ENCODE measurements around the gene LHX4. TPM values are rescaled to one million over a fixed set of nuclear protein-coding genes. Genes with fewer than 3 reads are reported as not detected.

Gene LHX4
- total RNA-seq, 1 donor from 2014 or later = not detected

DNA sequence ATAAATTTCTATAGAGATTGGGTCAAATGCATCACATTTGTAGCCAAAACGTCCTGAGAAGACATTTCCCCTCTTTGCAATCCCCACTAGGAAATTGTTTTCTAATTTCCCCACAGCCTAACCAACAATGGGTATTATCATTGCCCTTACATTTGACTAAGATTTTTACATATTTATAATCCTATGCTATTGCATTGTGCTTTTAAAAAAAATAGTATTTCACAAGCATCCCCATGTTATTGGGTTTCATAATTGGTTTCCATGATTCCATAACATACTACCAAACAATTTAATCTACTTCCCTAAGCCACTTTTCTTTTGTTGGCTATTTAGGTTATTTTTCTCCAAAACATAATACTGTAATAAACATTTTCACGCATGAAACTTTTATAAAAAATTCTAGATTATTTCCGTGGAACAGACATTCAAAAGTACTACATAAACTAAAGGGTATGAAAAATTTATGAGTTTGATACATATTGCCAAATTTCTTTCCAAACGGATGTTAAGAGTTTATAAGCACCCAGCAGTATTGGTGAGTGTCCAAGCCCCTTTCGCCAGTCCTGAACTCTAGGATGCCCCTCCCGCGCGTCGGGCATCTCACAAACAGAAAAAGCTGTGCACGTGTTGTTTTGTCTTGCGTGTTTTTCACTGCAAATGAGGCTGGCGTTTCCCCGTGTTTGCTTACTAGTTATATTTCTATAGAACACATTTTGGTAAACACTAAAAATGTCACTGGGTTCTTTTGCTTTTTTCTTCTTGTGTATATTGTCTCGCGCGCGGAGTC is 2.0 kb upstream of the LHX4 start:
- Mint-ChIP-seq H3K9me3 (no peaks in the 10 kb centered on the region), H3K4me3 (peak overlapping the region; percentile 79)

DNA sequence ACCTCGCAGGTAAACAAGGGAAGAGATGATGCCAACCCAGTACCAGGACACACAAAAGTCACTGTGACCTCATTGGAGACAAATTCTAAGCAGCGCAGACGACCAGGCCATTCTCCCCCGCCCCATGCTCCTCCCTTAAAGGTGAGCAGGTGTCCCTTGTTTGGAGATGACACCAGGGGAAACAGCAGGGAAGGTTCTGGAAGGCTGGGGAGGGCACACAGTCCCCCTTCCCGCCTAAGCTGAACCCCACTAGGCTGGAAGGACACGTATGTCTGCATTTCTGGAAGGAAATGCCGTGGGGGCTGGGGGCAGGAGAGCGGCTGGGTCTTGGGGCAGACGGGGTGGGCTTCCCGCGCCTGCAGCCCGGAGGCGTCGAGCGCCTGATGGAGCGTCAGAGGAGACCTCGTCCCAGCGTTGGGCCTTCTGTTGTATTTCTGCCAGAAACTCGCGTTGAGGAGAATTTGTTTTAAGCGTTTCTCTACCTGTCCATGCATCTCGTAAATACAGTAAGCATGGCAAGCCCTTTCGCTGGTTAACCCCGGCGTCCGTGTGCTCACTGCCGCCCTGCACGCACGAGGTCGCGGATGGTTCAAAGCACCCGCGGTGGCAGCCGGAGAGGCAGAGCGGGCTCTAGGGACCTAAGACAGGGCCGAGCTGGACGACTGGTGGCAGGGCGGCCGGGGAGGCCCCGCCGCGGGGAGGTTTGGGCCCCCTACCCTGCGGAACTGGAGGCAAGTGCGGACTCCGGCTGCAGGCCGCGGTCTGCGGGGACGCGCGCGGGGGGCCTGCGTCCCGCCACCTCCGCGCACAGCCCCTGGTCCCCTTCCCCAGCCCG is 1.2 kb upstream of the LHX4 start:
- intact Hi-C loops (cut with micrococcal nuclease) = no loop called here
- Mint-ChIP-seq H3K4me3 (peak overlapping the region; percentile 79), H3K36me3 (ENCODE audit: low read depth) (no peaks in the 10 kb centered on the region), H3K9me3 (no peaks in the 10 kb centered on the region), H3K4me1 (peaks cover 15% of the 10 kb centered on the region), H3K27me3 (peaks cover 75% of the 10 kb centered on the region), H3K27ac (peak overlapping the region; percentile 41)
- DNase-seq = peak; percentile 72

More for the DNA sequence above, 2.0 kb upstream of the LHX4 start:
- intact Hi-C loops (cut with micrococcal nuclease) = no loop called here
- H3K27me3 Mint-ChIP-seq = peaks cover 73% of the 10 kb centered on the region
- no peak for DNase-seq
- no peaks in the 10 kb centered on the region for H3K36me3 Mint-ChIP-seq (ENCODE audit: low read depth)
- H3K4me1 Mint-ChIP-seq = peaks cover 13% of the 10 kb centered on the region
- H3K27ac Mint-ChIP-seq = peak overlapping the region; percentile 41

GRCh38 chr1:180230416-180230790 is 339 bp downstream of the LHX4 start:
- DNase-seq = peak; percentile 70
- Mint-ChIP-seq H3K4me3 (peak overlapping the region; percentile 71), H3K27me3 (peaks cover 75% of the 10 kb centered on the region), H3K36me3 (ENCODE audit: low read depth) (no peaks in the 10 kb centered on the region), H3K9me3 (no peaks in the 10 kb centered on the region), H3K27ac (no peak overlapping the region), H3K4me1 (peaks cover 20% of the 10 kb centered on the region)
- intact Hi-C loops (cut with micrococcal nuclease) = loop anchor here (5.0 to 10.0 kb wide), 2 partner anchors 488 to 1254 kb away; partner anchors contain the start of genes CACNA1E and FAM163A

GRCh38 chr1:180230791-180231505 is 884 bp downstream of the LHX4 start:
- H3K27me3 Mint-ChIP-seq = peaks cover 76% of the 10 kb centered on the region
- H3K9me3 Mint-ChIP-seq = no peaks in the 10 kb centered on the region
- peak overlapping the region; percentile 71 for H3K4me3 Mint-ChIP-seq
- intact Hi-C loops (cut with micrococcal nuclease) = loop anchor here (5.0 to 10.0 kb wide), 2 partner anchors 489 to 1254 kb away; partner anchors contain the start of genes CACNA1E and FAM163A
- H3K4me1 Mint-ChIP-seq = peaks cover 23% of the 10 kb centered on the region
- no peak overlapping the region for H3K27ac Mint-ChIP-seq
- no peaks in the 10 kb centered on the region for H3K36me3 Mint-ChIP-seq (ENCODE audit: low read depth)
- DNase-seq = peak; percentile 67

DNA sequence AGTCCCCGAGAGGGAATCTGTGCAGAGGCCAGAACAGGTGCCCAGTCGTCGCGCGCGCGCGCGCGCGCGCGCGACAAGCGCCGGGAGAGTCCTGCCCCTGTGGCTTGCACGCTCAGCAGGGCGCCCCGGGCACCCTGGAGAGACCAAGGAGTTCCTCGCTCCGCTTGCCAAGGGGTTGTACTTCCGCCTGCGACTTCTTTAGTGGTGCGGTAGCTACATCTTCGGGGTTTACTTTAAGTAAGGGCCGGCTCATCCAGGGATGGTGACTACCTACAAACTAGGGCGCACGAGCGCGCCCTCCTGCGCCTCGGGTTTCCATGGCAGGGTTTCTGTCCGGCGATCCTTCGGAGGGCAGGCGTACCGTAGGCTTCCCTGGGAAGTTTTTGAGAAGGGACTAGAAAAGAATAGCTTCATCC is 1.4 kb downstream of the LHX4 start:
- Mint-ChIP-seq H3K4me3 (peak overlapping the region; percentile 71), H3K27ac (peak overlapping the region; percentile 20), H3K9me3 (no peaks in the 10 kb centered on the region), H3K27me3 (peaks cover 78% of the 10 kb centered on the region), H3K4me1 (peaks cover 26% of the 10 kb centered on the region), H3K36me3 (ENCODE audit: low read depth) (no peaks in the 10 kb centered on the region)
- intact Hi-C loops (cut with micrococcal nuclease) = loop anchor here (5.0 to 10.0 kb wide), 2 partner anchors 489 to 1253 kb away; partner anchors contain the start of genes CACNA1E and FAM163A
- DNase-seq = peak; percentile 71

GRCh38 chr1:180231936-180232335 is 1.9 kb downstream of the LHX4 start:
- Mint-ChIP-seq H3K27me3 (peaks cover 78% of the 10 kb centered on the region), H3K36me3 (ENCODE audit: low read depth) (no peaks in the 10 kb centered on the region), H3K9me3 (no peaks in the 10 kb centered on the region), H3K27ac (peak overlapping the region; percentile 20), H3K4me1 (peaks cover 27% of the 10 kb centered on the region), H3K4me3 (peak overlapping the region; percentile 71)
- DNase-seq = no peak
- intact Hi-C loops (cut with micrococcal nuclease) = loop anchor here (5.0 to 10.0 kb wide), 2 partner anchors 490 to 1253 kb away; partner anchors contain the start of genes CACNA1E and FAM163A

DNA sequence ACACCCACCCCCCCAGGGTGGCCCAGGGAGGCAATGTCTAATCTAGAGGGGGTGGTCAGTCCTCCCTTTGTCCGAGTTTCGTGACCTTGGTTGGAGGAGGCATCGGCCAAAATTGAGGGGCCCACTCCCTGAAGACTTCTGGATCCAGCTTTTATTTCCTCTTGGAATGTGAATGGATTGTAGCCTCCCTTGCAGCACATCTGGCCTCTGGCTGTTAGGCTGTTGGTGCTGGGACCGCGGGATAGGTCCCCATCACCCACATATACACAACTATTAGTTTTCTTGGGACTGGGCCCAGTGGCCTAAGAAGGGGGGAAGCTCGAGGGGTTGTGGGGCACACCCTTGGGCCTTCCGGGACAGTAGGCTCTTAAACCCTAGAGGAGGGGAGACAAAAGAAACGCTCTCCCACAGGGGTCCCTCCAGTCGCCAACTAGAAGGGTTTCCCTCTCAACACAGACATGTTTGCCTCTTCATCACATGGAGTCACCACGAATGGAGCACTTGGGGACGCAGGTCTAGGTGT is 2.5 kb downstream of the LHX4 start:
- H3K27ac Mint-ChIP-seq = no peak overlapping the region
- H3K9me3 Mint-ChIP-seq = no peaks in the 10 kb centered on the region
- intact Hi-C loops (cut with micrococcal nuclease) = loop anchor here (5.0 to 10.0 kb wide), 2 partner anchors 490 to 1252 kb away; partner anchors contain the start of genes CACNA1E and FAM163A
- peaks cover 81% of the 10 kb centered on the region for H3K27me3 Mint-ChIP-seq
- no peaks in the 10 kb centered on the region for H3K36me3 Mint-ChIP-seq (ENCODE audit: low read depth)
- H3K4me1 Mint-ChIP-seq = peaks cover 27% of the 10 kb centered on the region
- DNase-seq = no peak
- H3K4me3 Mint-ChIP-seq = no peak overlapping the region

DNA sequence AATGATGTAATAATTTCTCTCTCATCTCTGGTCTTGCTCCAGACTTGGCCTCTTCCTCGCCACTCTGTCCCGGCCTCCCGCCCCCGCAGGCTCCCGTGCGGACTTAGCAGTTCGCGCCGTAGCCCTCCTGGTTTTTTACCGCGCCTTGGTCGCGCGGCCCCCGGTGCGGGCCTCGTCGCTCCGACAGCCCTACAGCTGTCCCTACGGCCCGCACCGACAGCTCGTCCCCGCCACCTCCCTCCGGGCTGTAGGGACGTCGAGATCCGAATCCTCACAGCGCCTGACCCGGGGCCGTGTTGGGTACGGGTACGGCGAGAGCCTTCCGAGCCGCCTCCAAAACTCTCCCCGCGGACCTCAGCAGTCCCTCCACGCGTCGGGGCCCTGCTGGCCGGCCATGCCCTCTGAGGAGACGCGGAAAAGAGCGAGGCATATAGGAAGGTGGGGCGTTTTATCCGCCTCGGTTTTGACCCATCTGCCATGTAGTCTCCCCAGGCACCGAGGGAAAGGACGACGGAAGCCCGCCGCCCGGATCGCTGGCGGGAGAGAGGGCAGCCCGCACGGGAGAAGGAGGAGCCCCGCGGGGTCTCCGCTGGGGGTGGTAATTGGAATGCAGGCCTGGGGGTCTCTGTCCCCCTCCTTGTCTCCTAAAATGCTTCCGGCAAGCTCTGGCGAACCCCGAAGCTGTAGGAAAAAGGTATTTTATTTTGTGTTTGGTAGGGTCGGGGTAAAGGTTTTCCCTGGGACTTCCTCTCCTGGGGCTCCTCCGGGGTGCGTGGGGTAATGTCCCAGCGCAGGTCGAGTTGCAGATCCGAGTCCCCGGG is 3.3 kb downstream of the LHX4 start:
- peak overlapping the region; percentile 15 for H3K27ac Mint-ChIP-seq
- intact Hi-C loops (cut with micrococcal nuclease) = loop anchor here (5.0 to 10.0 kb wide), 2 partner anchors 491 to 1251 kb away; partner anchors contain the start of genes CACNA1E and FAM163A
- peaks cover 28% of the 10 kb centered on the region for H3K4me1 Mint-ChIP-seq
- peaks cover 81% of the 10 kb centered on the region for H3K27me3 Mint-ChIP-seq
- no peaks in the 10 kb centered on the region for H3K9me3 Mint-ChIP-seq
- DNase-seq = no peak
- H3K4me3 Mint-ChIP-seq = no peak overlapping the region
- no peaks in the 10 kb centered on the region for H3K36me3 Mint-ChIP-seq (ENCODE audit: low read depth)

DNA sequence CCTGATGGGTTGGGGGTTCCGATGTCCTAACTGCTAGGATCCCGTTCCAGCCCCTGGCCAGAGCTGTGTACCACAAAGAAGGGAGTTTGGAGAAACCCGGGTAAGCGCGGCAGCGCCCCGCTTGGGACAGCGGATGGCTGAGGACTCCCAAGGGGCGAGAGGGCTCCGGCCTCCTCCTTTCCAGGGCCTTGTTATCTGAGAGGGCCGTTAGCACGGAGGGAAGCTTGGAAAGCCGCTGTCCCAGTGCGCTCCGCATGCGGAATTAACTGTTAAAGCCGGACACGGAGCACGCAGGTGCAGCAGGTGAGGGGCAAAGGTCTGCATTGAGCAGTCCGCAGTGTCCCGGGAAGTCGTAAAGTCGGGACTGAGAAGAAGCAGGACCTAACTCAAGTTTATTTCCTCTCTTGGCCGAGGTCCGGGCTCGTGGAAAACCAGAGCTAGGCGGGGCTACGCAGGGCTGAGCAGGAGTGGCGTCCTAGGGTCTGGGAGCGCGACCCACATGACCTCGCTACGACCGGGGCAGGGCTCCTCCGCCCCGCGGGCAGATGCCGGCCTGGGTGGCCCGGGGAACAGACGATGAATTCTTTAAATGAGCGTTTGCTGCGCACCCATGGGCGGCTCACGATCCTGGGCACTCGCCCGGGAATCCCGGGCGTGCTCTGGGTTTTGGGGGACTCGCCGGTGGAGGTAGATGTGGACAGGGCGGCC is 4.5 kb downstream of the LHX4 start:
- intact Hi-C loops (cut with micrococcal nuclease) = loop anchor here (5.0 to 10.0 kb wide), 2 partner anchors 492 to 1250 kb away; partner anchors contain the start of genes CACNA1E and FAM163A
- peak; percentile 71 for DNase-seq
- H3K27ac Mint-ChIP-seq = peak overlapping the region; percentile 62
- H3K4me3 Mint-ChIP-seq = no peak overlapping the region
- no peaks in the 10 kb centered on the region for H3K36me3 Mint-ChIP-seq (ENCODE audit: low read depth)
- peaks cover 25% of the 10 kb centered on the region for H3K4me1 Mint-ChIP-seq
- peaks cover 83% of the 10 kb centered on the region for H3K27me3 Mint-ChIP-seq
- H3K9me3 Mint-ChIP-seq = no peaks in the 10 kb centered on the region

GRCh38 chr1:180235077-180235501 is 5.0 kb downstream of the LHX4 start:
- intact Hi-C loops (cut with micrococcal nuclease) = loop anchor here (10.0 kb wide), 1 partner anchor 1250 kb away; the partner anchor contains the start of gene CACNA1E
- no peak for DNase-seq

GRCh38 chr1:180235502-180236239 is 5.6 kb downstream of the LHX4 start:
- H3K27me3 Mint-ChIP-seq = peaks cover 90% of the 10 kb centered on the region
- intact Hi-C loops (cut with micrococcal nuclease) = loop anchor here (10.0 kb wide), 1 partner anchor 1249 kb away; the partner anchor contains the start of gene CACNA1E
- H3K4me3 Mint-ChIP-seq = no peak overlapping the region
- DNase-seq = no peak
- no peaks in the 10 kb centered on the region for H3K36me3 Mint-ChIP-seq (ENCODE audit: low read depth)
- peak overlapping the region; percentile 49 for H3K27ac Mint-ChIP-seq
- no peaks in the 10 kb centered on the region for H3K9me3 Mint-ChIP-seq
- H3K4me1 Mint-ChIP-seq = peaks cover 23% of the 10 kb centered on the region

More at GRCh38 chr1:180235077-180235501, 5.0 kb downstream of the LHX4 start:
- H3K36me3 Mint-ChIP-seq (ENCODE audit: low read depth) = no peaks in the 10 kb centered on the region
- H3K27ac Mint-ChIP-seq = no peak overlapping the region
- peaks cover 88% of the 10 kb centered on the region for H3K27me3 Mint-ChIP-seq
- peaks cover 25% of the 10 kb centered on the region for H3K4me1 Mint-ChIP-seq
- H3K4me3 Mint-ChIP-seq = no peak overlapping the region
- H3K9me3 Mint-ChIP-seq = no peaks in the 10 kb centered on the region
